ENCODE results near the gene THOC6. TPM values are rescaled to one million over a fixed set of nuclear protein-coding genes. Genes with fewer than 3 reads are reported as not detected.
A peak's percentile ranks its signal among the peaks of the same experiment; 100 is the strongest.

Gene THOC6
- total RNA-seq (2014; rRNA removed; shearing (Covaris generic)), result 106 and 120 TPM in 2 replicates

- peak; percentile 99 for DNase-seq (ENCODE audit: low spot score)
- in situ Hi-C loops (cut with HindIII; ENCODE audit: low sequenced_read_pairs), result no loop called here
These were observed at the start of gene THOC6, which contains the start of gene HCFC1R1 for GRCh38 chr16:3023669-3024478. TSS of gene THOC6 (plus strand) at chr16:3024035. CDS start at chr16:3024327, 292 bp downstream. TSS of gene HCFC1R1 (minus strand) at chr16:3023942. CDS start at chr16:3023941, 1 bp downstream.

DNA sequence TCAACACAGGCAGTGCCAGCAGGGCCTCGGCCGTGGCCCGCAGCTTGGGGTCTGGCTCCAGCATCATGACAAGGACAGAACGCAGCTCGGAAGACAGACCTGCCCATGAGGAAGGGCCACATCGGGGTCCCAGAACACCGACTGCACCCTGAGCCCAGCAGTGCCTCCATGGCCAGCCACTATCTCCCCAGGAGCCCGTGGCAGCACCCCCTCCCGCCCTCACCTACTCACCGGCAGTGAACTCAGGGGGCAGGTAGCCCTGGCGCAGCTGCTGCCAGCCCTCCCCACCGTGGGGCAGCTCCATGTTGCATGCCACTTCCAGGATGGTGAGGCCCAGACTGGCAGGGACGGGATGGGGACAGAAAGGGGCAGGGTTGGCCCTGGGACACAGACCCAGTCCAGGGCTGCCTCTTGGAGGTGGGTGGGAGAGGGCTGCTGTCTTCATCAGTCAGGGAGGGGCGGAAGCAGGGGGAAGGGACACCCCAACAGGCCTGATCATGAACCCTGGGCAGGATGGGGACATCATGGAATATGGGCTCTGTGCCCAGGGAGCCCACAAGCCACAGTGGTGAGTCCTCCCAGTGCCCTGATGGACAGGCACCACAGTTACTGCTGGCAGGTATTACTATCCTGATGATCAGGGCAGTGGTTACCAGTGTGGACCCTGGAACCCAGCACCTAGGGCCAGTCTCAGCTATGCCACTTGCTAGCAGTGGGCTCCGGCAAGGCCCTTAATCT lies 49.3 kb upstream of the THOC6 start:
- DNase-seq (ENCODE audit: low spot score), result no peak
- in situ Hi-C loops (cut with HindIII; ENCODE audit: low sequenced_read_pairs), result no loop called here

DNA sequence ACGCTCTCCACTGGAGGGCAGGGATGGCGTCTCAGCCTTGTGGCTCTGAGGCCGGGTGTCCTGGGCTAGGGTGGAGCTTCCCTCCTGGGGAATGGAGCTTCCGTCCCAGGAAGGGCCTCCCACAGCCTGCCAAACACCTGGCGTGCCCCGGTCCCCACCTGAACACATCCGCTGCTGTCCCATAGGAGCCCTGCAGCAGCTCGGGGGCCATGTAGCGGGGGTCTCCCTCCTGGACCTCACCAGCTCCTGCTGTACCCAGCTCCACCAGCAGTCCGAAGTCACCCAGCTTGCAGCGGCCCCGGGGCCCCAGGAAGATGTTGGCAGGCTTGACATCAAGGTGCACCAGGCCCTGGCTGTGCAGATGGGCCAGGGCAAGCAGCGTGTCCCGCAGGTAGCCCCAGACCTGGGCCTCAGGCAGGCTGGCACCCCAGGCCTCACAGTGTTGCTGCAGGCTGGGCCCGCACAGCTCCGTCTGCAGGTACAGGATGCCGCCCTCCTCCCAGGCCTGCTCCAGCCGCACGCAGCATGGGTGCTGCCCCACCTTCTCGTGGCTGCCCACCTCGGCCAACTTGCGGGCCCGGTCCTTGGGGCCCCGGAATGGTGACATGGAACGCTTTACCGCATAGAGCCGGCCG lies 48.6 kb upstream of the THOC6 start:
- in situ Hi-C loops (cut with HindIII; ENCODE audit: low sequenced_read_pairs), result no loop called here
- no peak for DNase-seq (ENCODE audit: low spot score)

- in situ Hi-C loops (cut with HindIII; ENCODE audit: low sequenced_read_pairs), result no loop called here
- no peak for DNase-seq (ENCODE audit: low spot score)
These were observed 47.6 kb upstream of the THOC6 start for GRCh38 chr16:2976201-2976600.

GRCh38 chr16:2976673-2977072 lies 47.2 kb upstream of the THOC6 start:
- no peak for DNase-seq (ENCODE audit: low spot score)
- in situ Hi-C loops (cut with HindIII; ENCODE audit: low sequenced_read_pairs), result no loop called here

GRCh38 chr16:2977440-2977839 lies 46.4 kb upstream of the THOC6 start:
- no peak for DNase-seq (ENCODE audit: low spot score)
- in situ Hi-C loops (cut with HindIII; ENCODE audit: low sequenced_read_pairs), result no loop called here

DNA sequence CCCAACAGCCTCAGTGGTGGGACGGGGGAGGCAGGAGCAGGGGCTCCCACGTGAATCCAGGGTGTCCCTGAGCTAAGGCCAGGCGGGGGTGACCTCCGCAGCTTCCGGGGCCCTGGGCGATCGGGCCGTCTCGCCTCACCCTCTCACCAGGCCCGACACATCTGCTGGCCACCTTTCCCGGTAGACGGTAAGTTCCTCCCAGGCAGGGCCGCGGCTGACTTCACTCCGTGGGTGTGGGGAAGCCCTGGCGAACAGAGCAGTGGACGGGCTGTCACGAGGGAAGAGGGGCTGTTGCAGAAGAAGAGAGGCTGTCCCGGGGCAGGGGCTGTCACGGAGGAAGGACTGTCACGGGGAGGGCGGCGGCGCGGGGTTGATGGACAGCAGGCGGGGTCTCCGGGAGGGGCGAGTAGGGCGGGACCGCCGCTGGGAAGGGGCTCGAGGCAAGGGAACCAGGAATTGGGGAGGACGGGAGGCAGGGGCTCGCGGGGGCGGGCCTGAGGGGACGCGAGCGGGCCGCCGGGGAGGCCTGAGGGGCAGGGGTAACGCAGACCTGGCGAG lies 44.1 kb upstream of the THOC6 start:
- in situ Hi-C loops (cut with HindIII; ENCODE audit: low sequenced_read_pairs), result no loop called here

GRCh38 chr16:2980227-2981176 lies 43.3 kb upstream of the THOC6 start, which contains the start of gene PKMYT1:
TSS of gene PKMYT1 (minus strand) at chr16:2980446. CDS start at chr16:2979657, 789 bp downstream.
- DNase-seq (ENCODE audit: low spot score), result peak; percentile 83
- in situ Hi-C loops (cut with HindIII; ENCODE audit: low sequenced_read_pairs), result no loop called here

More for the DNA sequence above, 44.1 kb upstream of the THOC6 start:
- DNase-seq (ENCODE audit: low spot score), result no peak

DNA sequence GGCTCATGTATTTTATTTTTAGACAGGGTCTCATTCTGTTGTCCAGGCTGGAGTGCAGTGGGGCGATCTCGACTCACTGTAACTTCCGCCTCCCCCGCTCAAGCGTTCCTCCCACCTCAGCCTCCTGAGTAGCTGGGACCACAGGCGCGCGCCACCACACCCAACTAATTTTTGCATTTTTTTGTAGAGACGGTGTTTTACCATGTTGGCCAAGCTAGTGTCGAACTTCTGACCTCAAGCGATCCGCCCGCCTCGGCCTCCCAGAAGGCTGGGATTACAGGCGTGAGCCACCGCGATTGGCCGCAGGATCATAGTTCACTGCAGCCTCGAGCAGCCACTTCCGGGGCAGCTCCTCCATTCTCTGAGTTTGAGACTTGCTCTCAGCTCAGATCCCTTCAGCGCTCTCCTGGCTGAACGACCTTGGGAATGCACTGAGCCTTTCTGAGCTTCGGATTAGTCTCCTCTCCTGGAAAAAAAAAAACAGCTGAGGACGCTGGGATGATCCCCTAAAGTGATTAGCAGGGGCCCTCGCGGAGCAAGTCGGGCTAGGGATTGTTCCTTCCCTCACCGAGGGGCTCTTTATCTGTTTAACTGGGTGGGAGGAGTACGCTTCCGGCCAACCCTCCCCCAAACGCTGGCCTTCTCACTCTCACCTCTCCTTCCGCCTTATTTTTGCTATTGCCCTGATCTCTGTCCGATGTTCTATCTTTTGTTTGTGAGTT lies 42.5 kb upstream of the THOC6 start:
- DNase-seq (ENCODE audit: low spot score), result no peak
- in situ Hi-C loops (cut with HindIII; ENCODE audit: low sequenced_read_pairs), result no loop called here

DNA sequence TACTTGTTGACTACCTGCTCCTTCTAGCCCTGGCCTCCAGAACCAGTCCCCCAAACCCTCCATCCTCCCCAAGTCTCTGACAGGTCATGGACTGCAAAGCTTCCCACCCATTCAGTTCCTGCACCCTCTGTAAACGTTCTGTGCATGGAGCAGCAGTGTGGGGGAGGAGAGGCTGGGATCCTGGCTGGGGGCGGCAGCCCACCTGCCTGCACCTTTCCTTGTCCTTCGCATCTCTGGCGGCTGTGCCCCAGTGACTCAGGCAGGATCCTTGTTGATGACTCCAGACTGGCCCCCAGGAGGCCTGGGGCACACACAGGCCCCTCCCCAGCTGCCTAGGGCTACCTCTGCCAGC lies 42.0 kb upstream of the THOC6 start:
- in situ Hi-C loops (cut with HindIII; ENCODE audit: low sequenced_read_pairs), result no loop called here
- no peak for DNase-seq (ENCODE audit: low spot score)

DNA sequence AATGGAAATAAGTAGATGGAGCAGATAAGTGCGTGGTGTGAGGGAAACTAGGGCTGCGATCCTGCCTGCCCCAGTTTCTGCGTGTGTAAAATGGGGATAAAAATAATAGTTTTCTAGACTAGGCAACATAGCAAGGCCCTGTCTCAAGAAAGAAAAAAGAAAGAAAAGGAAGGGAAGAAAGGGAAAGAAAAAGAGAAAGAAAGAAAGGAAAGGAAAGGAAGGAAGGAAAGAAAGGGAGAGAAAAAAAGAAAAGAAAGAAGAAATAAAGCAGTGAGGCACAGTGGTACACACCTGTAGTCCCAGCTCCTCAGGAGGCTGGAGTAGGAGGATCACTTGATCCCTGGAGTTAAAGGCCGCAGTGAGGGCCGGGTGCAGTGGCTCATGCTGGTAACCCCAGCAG lies 41.4 kb upstream of the THOC6 start:
- no peak for DNase-seq (ENCODE audit: low spot score)
- in situ Hi-C loops (cut with HindIII; ENCODE audit: low sequenced_read_pairs), result no loop called here

DNA sequence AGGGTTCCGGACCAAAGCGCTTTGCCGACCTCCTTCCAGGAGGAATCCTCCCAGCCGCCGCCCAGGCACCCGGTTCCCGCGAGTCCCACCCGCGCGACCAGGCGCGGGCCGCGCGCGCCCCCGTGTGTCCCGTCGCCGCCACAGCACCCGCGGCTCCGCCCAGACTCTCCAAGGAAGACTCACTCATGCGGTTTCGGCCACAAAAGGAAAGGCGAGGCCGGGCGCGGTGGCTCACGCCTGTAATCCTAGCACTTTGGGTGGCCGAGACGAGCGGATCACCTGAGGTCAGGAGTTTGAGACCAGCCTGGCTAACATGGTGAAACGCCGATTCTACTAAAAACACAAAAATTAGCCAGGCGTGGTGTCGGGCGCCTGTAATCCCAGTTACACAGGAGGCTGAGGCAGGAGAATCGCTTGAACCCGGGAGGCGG lies 40.1 kb upstream of the THOC6 start:
- peak; percentile 77 for DNase-seq (ENCODE audit: low spot score)
- in situ Hi-C loops (cut with HindIII; ENCODE audit: low sequenced_read_pairs), result no loop called here

DNA sequence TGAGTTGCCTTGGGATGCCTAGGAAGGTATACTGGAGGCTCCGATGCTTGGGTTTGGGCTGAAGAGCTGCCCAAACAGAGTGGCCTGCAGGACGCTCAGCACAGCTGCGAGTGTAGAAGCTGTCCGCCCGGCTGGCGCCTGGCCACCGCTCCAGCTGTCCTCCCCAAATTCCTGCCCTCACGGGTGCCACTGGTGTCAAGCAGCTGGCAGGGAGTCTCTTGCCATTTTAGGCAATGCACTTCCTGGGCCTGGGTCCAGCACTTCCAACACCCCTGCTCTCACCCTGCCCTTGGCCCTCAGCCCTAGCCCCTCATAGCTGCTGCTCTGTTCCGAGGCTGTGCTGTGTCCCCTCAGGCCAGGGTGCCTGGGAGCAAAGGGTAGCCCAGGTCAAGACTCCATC lies 38.4 kb upstream of the THOC6 start:
- peak; percentile 35 for DNase-seq (ENCODE audit: low spot score)
- in situ Hi-C loops (cut with HindIII; ENCODE audit: low sequenced_read_pairs), result no loop called here

DNA sequence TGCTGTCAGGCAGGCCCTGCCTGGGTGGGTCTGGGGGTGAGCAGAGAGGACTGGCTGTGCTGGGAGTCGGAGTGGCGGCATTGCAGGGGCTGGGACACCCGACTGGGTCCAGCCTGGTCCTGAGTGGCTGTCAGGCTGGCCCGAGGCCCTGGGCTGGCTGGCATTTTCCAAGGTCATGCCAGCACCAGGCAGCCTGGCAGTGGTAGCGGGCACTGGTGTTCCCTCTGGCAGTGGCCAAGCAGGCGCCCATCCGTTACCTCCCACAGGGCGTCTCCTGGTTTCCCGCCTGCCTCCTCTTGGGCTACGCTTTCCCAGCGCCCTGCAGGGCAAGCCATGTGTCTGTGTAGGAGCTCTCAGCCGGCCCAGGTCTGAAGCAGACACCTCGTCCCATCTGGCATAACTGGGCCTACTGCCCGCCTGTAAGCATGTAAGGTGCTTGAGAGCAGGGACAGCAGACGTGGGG lies 37.9 kb upstream of the THOC6 start:
- peak; percentile 96 for DNase-seq (ENCODE audit: low spot score)
- in situ Hi-C loops (cut with HindIII; ENCODE audit: low sequenced_read_pairs), result no loop called here

GRCh38 chr16:2986623-2987188 lies 37.1 kb upstream of the THOC6 start:
- DNase-seq (ENCODE audit: low spot score), result no peak
- in situ Hi-C loops (cut with HindIII; ENCODE audit: low sequenced_read_pairs), result no loop called here

DNA sequence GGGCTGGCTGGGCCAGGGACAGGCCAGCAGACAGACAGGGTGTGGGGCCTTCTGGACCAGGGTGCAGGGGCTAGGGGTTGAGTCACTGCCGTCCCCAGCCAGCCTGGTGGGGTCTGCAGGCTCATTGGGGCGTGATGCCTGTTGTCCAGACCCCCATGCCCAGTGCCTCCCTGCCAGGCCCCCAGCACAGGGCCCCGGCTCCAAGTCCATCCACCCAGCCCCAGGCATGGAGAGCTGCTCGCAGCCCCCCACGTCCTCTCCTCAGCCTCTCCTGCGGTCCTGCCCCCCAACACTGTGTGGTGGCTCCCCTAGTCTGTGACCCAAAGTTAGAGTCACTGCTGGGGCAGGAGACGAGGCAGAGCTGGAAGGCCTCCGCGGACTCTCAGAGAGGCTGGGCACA lies 36.5 kb upstream of the THOC6 start:
- in situ Hi-C loops (cut with HindIII; ENCODE audit: low sequenced_read_pairs), result no loop called here
- DNase-seq (ENCODE audit: low spot score), result no peak

GRCh38 chr16:2987833-2988232 lies 36.0 kb upstream of the THOC6 start:
- in situ Hi-C loops (cut with HindIII; ENCODE audit: low sequenced_read_pairs), result no loop called here
- no peak for DNase-seq (ENCODE audit: low spot score)

Data from G401 (cell line).